HG02571 (cell line): ENCODE data around the gene SUSD6.

Source experiments
- ATAC-seq: cut with Tn5 transposase; IDR thresholded peaks from one replicate; pipeline ENCODE4 v1.9.1; 2021; ENCODE audit warnings: mild to moderate bottlenecking, moderate library complexity; ENCODE audit not compliant: unreplicated experiment

SUSD6 gene, protein sequence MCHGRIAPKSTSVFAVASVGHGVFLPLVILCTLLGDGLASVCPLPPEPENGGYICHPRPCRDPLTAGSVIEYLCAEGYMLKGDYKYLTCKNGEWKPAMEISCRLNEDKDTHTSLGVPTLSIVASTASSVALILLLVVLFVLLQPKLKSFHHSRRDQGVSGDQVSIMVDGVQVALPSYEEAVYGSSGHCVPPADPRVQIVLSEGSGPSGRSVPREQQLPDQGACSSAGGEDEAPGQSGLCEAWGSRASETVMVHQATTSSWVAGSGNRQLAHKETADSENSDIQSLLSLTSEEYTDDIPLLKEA

GRCh38 chr14:69611172-69612013 lies at the start of gene SUSD6:
TSS of gene SUSD6 (plus strand) at chr14:69611596. CDS start at chr14:69658593, 46,997 bp downstream.
- peak; percentile 51 for ATAC-seq

DNA sequence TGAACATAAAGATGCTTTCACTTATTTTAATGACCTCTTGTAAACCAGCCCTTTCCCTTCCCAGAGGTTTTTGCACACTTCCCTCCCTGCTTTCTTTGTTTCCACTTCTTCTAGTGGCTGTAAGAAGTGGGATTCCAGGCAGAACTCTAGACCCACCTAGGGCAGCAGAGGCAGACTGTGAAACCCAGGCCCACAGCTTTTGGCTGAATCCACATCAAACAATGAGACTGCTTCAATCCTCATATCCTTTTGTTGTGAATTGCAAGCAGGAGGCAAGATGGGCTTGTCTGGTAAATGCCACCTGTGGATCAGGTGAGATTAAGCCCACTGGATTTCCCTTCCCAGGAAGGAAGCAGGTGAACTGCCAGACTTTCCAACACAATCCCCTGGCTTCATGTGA lies 49.5 kb upstream of the SUSD6 start:
- no peak for ATAC-seq

DNA sequence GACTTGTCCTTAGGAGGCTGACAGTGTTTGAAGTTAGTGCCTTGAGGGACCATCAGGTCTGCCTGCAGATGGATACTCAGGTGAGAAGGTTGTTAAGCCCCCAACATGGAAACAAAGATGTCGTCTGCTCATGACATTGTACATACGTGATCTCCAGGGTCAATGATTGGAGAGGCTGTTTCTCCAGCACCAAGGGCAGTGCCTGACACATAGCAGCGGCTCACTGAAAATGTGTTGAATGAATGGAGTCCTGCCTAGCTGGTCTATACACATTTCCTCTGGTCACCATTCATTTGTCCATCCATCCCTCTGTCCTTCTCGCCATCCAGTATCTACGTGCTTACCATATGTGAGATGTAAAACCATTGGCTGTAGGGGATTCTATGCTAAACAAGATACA lies 43.8 kb upstream of the SUSD6 start:
- no peak for ATAC-seq

GRCh38 chr14:69569859-69570258 lies 41.5 kb upstream of the SUSD6 start:
- ATAC-seq, result no peak

- no peak for ATAC-seq
Observed at GRCh38 chr14:69570836-69571330, 40.5 kb upstream of the SUSD6 start.

DNA sequence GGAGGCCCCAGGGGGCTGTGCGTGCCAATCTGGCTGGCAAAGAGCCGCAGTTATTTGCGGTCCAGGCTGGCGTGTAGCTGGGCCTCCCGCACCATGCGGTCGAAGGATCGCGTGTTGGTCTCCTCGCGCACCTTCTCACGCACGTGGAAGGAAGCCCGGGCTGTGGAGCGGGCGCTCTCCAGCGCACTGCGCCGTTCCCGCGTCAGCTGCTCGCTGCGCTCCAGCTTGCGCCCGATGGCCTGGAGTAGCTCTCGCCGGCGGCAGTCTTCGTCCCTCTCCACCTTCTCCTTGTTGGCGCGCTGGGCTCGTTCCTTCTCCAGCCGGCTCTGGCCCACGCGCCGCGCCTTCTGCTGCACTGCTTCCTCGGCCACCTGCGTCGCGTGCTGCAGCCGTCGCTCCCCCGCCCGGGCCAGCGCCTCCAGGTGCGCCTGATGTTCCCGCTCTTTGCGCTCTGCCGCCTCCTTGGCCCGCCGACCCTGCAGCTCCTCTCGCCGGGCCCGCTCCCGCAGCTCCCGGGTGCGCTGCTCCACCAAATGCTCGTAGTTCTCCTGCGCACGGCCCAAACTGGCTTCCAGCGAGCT lies 39.9 kb upstream of the SUSD6 start:
- ATAC-seq, result no peak

DNA sequence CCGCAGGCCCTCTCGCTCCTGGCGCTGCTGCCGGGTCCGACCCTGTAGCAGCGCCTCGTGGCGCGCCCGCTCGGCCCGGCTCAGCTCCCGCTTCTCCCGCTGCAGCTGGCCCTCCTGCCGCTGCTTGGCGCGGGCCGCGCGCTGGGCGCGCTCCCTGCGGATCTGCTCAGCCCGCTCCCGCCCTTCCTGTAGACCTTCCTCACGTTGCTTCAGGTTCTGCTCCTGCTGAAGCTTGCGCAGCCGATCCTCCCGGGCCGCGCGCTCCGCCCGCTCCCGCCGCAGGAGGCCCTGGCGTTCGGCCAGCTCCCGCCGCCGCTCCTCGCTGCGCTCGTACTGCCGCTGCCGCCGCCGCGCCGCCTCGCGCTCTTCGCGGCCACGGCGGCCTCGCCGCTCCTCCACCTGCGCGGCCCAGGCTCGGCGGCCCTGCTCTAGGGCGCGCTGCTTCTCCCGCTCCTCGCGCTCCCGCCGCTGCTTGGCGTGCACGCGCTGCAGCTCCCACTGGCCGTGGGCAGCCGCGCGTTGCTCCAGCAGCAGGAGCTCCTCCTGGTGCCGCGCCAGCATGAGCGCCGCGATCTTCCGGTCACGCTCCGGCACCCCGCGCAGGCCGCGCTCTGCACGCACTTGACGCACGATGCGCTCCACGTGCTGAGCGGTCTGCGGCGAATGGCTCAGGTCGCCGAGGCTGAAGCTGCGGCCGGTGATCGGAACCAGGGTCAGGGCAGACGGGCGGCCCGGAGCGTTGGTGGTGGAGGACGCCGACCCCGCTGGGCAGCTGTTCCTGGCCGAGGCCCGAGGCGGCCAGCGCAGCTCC lies 39.2 kb upstream of the SUSD6 start:
- ATAC-seq, result no peak

DNA sequence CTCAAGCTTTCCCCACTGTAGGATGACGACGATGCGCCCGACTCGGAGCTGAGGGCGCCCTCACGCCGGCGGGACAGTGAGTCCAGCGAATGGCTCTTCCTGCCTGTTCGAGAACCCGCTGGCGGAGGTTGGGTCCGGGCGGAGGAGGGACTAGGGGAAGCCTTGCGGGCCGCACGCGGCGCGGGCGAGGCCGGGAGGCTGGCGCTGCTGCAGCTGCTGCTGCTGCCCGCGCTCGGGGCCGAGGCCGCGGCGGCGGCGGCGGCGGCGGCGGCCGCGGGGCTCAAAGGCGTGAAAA lies 38.6 kb upstream of the SUSD6 start:
- no peak for ATAC-seq

- no peak for ATAC-seq
Observed at GRCh38 chr14:69573205-69573830, 38.1 kb upstream of the SUSD6 start.

DNA sequence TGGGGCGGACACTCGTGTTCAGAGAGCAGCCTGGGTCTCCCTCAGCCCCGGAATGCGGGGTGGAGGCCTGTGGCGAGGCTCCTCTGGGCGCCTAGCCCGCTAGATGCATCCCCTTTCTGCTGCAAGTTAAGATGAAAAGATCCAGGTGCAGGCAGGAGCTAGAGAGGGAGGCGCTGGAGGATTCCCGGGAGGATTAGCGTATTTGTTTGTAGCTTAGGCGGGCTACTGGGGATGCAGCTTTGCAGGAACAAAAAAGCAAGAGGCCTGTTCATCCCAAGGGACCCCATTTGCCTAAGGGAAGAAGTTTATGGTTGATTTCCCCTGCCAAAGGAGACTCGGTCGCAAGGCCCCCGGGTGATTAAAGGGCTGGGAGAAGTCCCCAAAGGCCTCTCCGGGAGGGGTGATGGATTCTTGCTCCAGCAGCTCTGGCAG lies 37.5 kb upstream of the SUSD6 start:
- no peak for ATAC-seq

DNA sequence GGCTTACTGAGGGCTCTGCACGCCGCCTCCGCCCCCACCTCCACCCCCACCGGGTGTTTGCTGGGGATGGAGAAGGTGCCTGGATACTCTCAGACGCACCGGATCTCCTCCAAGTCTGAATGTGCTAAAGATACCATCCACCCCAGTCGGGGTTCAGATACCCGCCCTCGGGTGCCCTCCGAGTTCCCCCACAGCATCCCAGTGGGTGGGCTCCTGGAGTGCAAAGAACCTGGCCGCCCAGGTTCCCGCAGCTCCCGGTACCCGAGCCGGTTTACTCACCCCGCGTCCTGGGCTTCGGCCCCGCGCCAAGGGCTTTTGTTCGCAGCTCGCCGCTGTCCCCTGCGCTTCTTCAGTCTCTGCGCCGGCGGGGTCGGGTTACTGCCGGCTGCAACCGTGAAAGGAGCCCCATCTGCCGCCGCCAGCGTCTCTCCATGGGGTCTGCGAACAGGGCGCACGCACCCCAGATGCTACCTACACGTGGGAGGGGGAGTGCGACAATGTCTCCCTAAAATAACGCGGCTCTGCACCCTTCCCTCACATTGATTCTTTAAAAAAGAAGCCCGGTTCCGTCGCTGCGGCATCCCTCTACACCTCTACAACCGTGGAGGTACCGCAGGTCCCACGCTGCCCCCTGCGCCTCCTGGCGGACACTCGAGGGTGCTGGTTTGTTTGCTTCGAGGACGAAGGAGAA lies 37.0 kb upstream of the SUSD6 start, which contains the start of gene CCDC177:
Gene CCDC177 (minus strand): TSS at position 609 of the 691 bp plus-strand sequence. CDS start 1,249 bp downstream, outside the sequence.
- no peak for ATAC-seq

DNA sequence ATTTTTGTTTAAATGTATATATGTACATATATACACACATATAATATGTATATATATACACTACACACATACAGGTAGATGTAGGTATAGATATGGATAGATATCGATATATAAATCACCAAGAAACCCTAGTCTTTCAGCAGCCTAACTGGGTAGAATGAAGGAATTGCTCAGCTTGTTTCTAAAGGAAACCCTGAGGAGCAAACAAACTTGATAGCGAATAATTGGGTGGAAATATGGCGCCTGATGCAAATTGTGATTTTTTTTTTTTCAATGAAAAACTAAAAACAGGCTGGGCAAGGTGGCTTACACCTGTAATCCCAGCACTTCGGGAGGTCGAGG lies 36.5 kb upstream of the SUSD6 start:
- no peak for ATAC-seq

DNA sequence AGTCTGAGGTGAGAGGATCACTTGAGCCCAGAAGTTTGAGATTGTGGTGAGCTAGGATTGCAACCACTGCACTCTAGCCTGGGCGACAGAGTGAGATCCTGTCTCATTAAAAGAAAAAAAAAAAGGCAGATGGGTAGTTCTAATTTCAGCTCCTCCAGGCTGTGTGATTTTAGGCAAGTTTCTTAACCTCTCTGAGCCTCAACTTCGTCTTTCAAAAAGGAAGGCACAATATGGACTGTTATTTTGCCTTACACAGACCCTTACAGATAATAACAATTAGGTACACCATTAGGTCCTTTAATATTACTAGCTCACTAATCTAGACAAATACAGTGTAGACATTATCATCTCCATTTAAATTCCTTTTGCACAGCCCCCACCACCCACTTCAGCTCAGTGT lies 31.9 kb upstream of the SUSD6 start:
- no peak for ATAC-seq

DNA sequence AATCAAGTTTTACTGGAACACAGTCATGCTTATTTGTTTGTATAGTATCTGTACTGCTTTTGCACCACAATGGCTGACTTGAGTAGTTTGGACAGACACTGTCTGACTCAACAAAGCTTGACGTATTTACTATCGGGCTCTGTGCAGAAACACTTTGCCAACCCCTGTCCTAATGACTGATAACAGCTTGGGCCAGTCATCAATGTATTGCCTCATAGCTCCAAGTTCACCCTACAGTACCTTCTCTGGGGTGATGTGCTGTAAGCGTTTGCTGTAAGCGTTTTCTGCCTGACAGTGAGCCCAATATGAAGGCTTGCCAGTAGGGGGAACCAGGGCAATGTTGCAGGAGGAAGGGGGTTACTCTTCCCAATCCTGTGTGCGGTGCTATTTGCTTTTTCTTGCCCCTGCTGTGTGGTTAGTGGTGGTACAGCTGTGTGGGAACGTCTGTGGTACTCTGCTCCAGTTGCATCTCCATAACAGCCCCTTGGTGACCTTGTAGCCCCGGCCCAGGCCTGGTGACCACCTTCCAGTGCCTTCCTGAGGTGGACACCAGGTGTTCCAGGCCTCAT lies 31.3 kb upstream of the SUSD6 start:
- no peak for ATAC-seq

DNA sequence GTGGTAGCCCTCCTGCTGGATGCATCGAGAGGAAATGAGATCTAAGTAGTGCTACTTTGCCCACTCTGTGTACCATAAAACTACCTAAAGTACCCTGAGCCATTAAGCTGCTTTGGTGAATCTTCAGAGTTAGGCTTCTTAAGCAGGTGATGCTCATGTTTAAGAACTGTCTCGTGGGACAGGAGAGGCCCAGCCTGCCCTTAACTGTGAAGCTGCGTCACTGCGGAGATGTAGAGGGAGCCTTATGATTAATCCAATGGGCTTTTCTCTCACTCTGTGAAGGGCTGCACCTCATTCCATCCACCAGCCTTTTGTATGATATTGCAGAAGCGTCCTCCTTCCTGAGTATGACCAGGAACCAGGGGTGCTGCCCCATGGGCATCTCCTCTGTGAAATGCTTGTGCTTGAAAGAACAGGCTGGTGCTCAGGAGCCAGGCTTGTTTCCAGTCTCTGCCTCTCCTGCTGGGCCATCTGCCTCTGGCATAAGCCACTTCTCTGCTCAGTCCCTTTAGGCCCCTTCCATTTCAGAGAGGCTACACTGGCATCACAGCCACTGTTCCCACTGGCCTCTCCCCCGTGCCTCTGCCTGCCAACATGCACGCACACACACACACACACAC lies 30.0 kb upstream of the SUSD6 start:
- no peak for ATAC-seq

DNA sequence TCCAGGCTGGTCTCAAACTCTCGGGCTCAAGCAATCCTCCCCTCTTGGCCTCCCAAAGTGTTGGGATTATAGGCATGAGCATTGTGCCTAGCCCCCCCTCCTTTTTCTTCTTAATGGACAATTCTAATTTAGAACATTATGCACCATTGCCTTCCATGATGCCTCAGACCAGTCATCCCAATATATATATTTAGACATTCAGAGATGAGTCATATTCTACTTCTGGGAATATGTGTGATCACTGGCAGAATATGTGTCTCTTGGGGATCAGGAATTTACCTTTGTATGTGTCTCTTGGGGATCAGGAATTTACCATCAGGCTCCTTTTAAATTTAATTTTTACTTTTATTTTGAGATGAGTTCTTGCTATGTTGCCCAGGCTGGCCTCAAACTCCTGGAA lies 29.2 kb upstream of the SUSD6 start:
- ATAC-seq, result no peak

- ATAC-seq, result no peak
Observed at GRCh38 chr14:69582829-69583228, 28.6 kb upstream of the SUSD6 start.

GRCh38 chr14:69584389-69584788 lies 27.0 kb upstream of the SUSD6 start:
- ATAC-seq, result no peak

GRCh38 chr14:69586404-69586803 lies 25.0 kb upstream of the SUSD6 start:
- no peak for ATAC-seq
